A549 (cell line): ENCODE results near the gene CHST11. TPM values are rescaled to one million over a fixed set of nuclear protein-coding genes. Genes with fewer than 3 reads are reported as not detected.

Source experiments
- ATAC-seq, 2 experiments: fragments of 200-7000 bp in 1 of 2; fragments of >200 bp in 1 of 2; cut with Nextera tagmentation in 1 of 2; cut with Tn5 transposase in 1 of 2; 3 replicates each; pipeline versions ENCODE4 v1.8.0 to v1.9.1; 2018 to 2020; ENCODE audit warnings: mild to moderate bottlenecking in 1 of 2, moderate library complexity in 1 of 2
- CTCF ChIA-PET: fragments of 300-600 bp; sonication (Branson Sonifier 250); formaldehyde crosslinking; extraction: SDS; loops from one replicate; lab custom pipeline; 2021; ENCODE audit warnings: antibody characterized with exemption, inconsistent platforms; lab: Yijun Ruan, JAX
- POLR2A ChIA-PET: fragments of 350-600 bp; formaldehyde crosslinking; extraction: SDS; loops from one replicate; lab custom pipeline; 2021; ENCODE audit warnings: antibody characterized with exemption, inconsistent platforms; lab: Yijun Ruan, JAX
- DNase-seq, 2 experiments: peaks; one replicate each; pipeline versions ENCODE4 v3.0.0 to v3.0.0-alpha.2; 2011 to 2016; ENCODE audit warnings: low read depth in 1 of 2, low spot score in 1 of 2
- FAIRE-seq: peaks from 2 replicates; lab custom pipeline; 2011; peaks lifted over from hg19 to GRCh38; lab: Jason Lieb, UNC
- H3K27ac ChIP-seq, 2 experiments: fragments of >200 bp; sonication (Bioruptor Twin); formaldehyde crosslinking; 3 replicates each; pipeline ENCODE4 v1.5.1; 2016 to 2017
- H3K4me1 ChIP-seq: fragments of >200 bp; sonication (Bioruptor Twin); formaldehyde crosslinking; 3 replicates; pipeline ENCODE4 v1.6.1; 2016
- H3K4me2 ChIP-seq: fragments of >200 bp; sonication (Bioruptor Twin); formaldehyde crosslinking; 3 replicates; pipeline ENCODE4 v1.6.1; 2016
- H3K4me3 ChIP-seq: fragments of >200 bp; sonication (Bioruptor Twin); formaldehyde crosslinking; 3 replicates; pipeline ENCODE4 v1.5.1; 2016
- H3K9me3 ChIP-seq: fragments of >200 bp; sonication (Bioruptor Twin); formaldehyde crosslinking; 3 replicates; pipeline ENCODE4 v1.6.1; 2016
- ATOH8 ChIP-seq: fragments of 250-450 bp; sonication (Bioruptor Pico); IDR thresholded peaks from 2 replicates; pipeline ENCODE4 v1.5.0; 2020; ENCODE audit warnings: low read depth, mild to moderate bottlenecking, moderate library complexity
- BHLHE40 ChIP-seq: IDR thresholded peaks from 2 replicates; pipeline ENCODE4 v1.6.1; 2012; ENCODE audit warnings: low read depth, low read length, inconsistent platforms
- CHD2 ChIP-seq: fragments of 150-350 bp; IDR thresholded peaks from 2 replicates; pipeline ENCODE4 v1.6.1; 2014; ENCODE audit warnings: low read length; ENCODE audit not compliant: partially characterized antibody
- CHD4 ChIP-seq: fragments of 200-600 bp; sonication (generic); IDR thresholded peaks from 2 replicates; pipeline ENCODE4 v1.6.1; 2016; ENCODE audit warnings: antibody characterized with exemption, mild to moderate bottlenecking, borderline replicate concordance
- FOSB ChIP-seq: fragments of 250-450 bp; sonication (Bioruptor Pico); IDR thresholded peaks from 2 replicates; pipeline ENCODE4 v1.5.0; 2020; ENCODE audit warnings: mild to moderate bottlenecking, moderate library complexity
- FOXS1 ChIP-seq: fragments of 250-450 bp; sonication (Bioruptor Pico); IDR thresholded peaks from 2 replicates; pipeline ENCODE4 v1.5.0; 2020; ENCODE audit warnings: mild to moderate bottlenecking, moderate library complexity
- HOXA7 ChIP-seq: fragments of 250-450 bp; sonication (Bioruptor Pico); IDR thresholded peaks from 2 replicates; pipeline ENCODE4 v1.5.0; 2020; ENCODE audit warnings: mild to moderate bottlenecking, moderate library complexity
- HOXB13 ChIP-seq: fragments of 250-450 bp; sonication (Bioruptor Pico); IDR thresholded peaks from 2 replicates; pipeline ENCODE4 v1.5.0; 2020; ENCODE audit warnings: low read depth, mild to moderate bottlenecking, moderate library complexity
- MAFK ChIP-seq: fragments of 450-650 bp; IDR thresholded peaks from 2 replicates; pipeline ENCODE4 v1.6.1; 2014; ENCODE audit not compliant: partially characterized antibody
- MAZ ChIP-seq: fragments of 150-350 bp; IDR thresholded peaks from 2 replicates; pipeline ENCODE4 v1.6.1; 2014; ENCODE audit warnings: antibody characterized with exemption, low read depth, low read length, borderline replicate concordance
- PBX3 ChIP-seq: IDR thresholded peaks from 2 replicates; pipeline ENCODE4 v1.6.1; 2012
- POLR2AphosphoS2 ChIP-seq: conservative IDR thresholded peaks from 2 replicates; pipeline ENCODE4 v1.6.1; 2012; ENCODE audit warnings: low read length, improper control_type of control experiment, inconsistent platforms
- RCOR1 ChIP-seq: fragments of 150-350 bp; IDR thresholded peaks from 2 replicates; pipeline ENCODE4 v1.6.1; 2014; ENCODE audit warnings: antibody characterized with exemption, low read length, low read depth
- RFX5 ChIP-seq: fragments of 450-650 bp; IDR thresholded peaks from 2 replicates; pipeline ENCODE4 v1.7.1; 2014; ENCODE audit warnings: antibody characterized with exemption, mild to moderate bottlenecking, moderate library complexity
- RNF2 ChIP-seq: fragments of 200-600 bp; sonication (generic); IDR thresholded peaks from 2 replicates; pipeline ENCODE4 v1.6.1; 2016; ENCODE audit warnings: low read depth, mild to moderate bottlenecking, antibody characterized with exemption, moderate library complexity, borderline replicate concordance
- SMC3 ChIP-seq: fragments of >200 bp; sonication (Bioruptor Twin); formaldehyde crosslinking; IDR thresholded peaks from 3 replicates; pipeline ENCODE4 v1.6.1; 2018; ENCODE audit warnings: inconsistent platforms
- SREBF2 ChIP-seq: fragments of 450-650 bp; IDR thresholded peaks from 2 replicates; pipeline ENCODE4 v1.6.1; 2014; ENCODE audit warnings: mild to moderate bottlenecking, moderate library complexity
- TFCP2L1 ChIP-seq: fragments of 250-450 bp; sonication (Bioruptor Pico); IDR thresholded peaks from 2 replicates; pipeline ENCODE4 v1.5.0; 2021; ENCODE audit warnings: mild to moderate bottlenecking
- TP53 ChIP-seq: fragments of 250-450 bp; sonication (Bioruptor Pico); IDR thresholded peaks from 2 replicates; pipeline ENCODE4 v1.5.0; 2021; ENCODE audit warnings: mild to moderate bottlenecking, moderate library complexity
- USF2 ChIP-seq: fragments of 450-650 bp; IDR thresholded peaks from 2 replicates; pipeline ENCODE4 v1.6.1; 2014; ENCODE audit warnings: antibody characterized with exemption
- ZC3H11A ChIP-seq: fragments of 450-650 bp; IDR thresholded peaks from 2 replicates; pipeline ENCODE4 v1.6.1; 2014; ENCODE audit warnings: antibody characterized with exemption, mild to moderate bottlenecking
- ZNF302 ChIP-seq: fragments of 250-450 bp; sonication (Bioruptor Pico); IDR thresholded peaks from 2 replicates; pipeline ENCODE4 v1.9.0; 2021; ENCODE audit warnings: inconsistent platforms, mild to moderate bottlenecking, moderate library complexity
- ZSCAN20 ChIP-seq: fragments of 250-450 bp; sonication (Bioruptor Pico); IDR thresholded peaks from 2 replicates; pipeline ENCODE4 v1.8.0; 2022; ENCODE audit warnings: mild to moderate bottlenecking, moderate library complexity
- WGBS: methylation state at CpG from one replicate; pipeline ENCODE4 v1.1.6; 2017; ENCODE audit errors: missing lambda C conversion rate; 5-methylcytosine and 5-hydroxymethylcytosine counted together
- polyA plus RNA-seq, 4 experiments: library from polyadenylated mRNA; depleted of rRNA in 3 of 4; stranded (reverse); fragments of >200 nt; fragmentation: RNase III in 1 of 4; extraction: RNeasy Plus Mini Kit Qiagen cat#74134 plus additional on column Dnase treatment in 1 of 4; gene quantifications; 2 replicates in 3 of 4; 3 replicates in 1 of 4; pipeline ENCODE4 v1.2.3, GENCODE V29; 2011 to 2017
- TF ChIP-seq, protein P1 (sequence below): fragments of 200-600 bp; sonication (generic); IDR thresholded peaks from 2 replicates; pipeline ENCODE4 v1.6.1; 2016; ENCODE audit warnings: antibody characterized with exemption, mild to moderate bottlenecking, moderate library complexity
- TF ChIP-seq, protein P2 (sequence below): fragments of >200 bp; sonication (Bioruptor Twin); formaldehyde crosslinking; IDR thresholded peaks from 3 replicates; pipeline ENCODE4 v1.5.1; 2016

The CHST11 gene
- polyA plus RNA-seq, 2 of the 4 experiments (the other 2 are of a cell fraction) = 19.2 to 21.8 TPM

GRCh38 chr12:104466709-104467345, 10.1 kb downstream of the CHST11 start:
- H3K4me2 ChIP-seq = no peak overlapping the region
- H3K4me3 ChIP-seq = no peak overlapping the region
- ATAC-seq (no peak), DNase-seq (no peak), FAIRE-seq (no peak)
- 93% methylated on average over 2 of the region's 2 CpGs for WGBS
- TF ChIP-seq FOSB (CRISPR knock-in tag) (no peak), MAFK (peak; percentile 2)
- no peak overlapping the region for H3K27ac ChIP-seq
- H3K9me3 ChIP-seq = no peaks in the 10 kb centered on the region
- H3K4me1 ChIP-seq = peaks cover 14% of the 10 kb centered on the region
- POLR2A ChIA-PET = no interaction called here
- CTCF ChIA-PET = interaction anchor here (1.5 to 2.7 kb wide), 2 partner anchors 9 to 11 kb away, joined by 5 to 13 read pairs; partner anchors contain the start of gene CHST11

DNA sequence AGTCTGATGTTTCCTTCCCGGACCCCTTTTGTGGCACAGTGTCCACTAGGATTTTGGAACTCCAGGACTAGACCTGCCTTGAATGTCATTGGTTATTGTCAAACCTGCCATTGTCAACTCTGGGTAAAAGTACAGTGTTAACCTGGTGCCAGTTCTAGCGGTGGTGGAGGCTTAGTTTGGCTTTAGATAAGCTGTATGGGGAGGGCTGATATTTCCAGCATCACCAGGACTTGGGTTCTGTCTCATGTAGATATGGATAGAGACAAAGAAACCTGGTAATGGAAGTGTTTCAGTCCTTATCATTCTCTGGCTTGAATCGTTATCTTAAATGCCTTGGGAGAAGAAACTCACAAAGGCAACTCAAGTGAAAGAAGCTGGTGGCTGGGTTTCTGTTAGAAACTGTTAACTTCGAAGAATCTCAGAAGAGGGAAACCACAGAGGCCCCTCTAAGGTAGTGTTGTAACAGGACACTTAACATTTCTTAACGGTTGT, 10.6 kb downstream of the CHST11 start:
- no peaks in the 10 kb centered on the region for H3K9me3 ChIP-seq
- ATAC-seq (no peak), FAIRE-seq (no peak), DNase-seq (no peak)
- no peak overlapping the region for H3K4me3 ChIP-seq
- peaks cover 13% of the 10 kb centered on the region for H3K4me1 ChIP-seq
- CTCF ChIA-PET = interaction anchor here (1.5 to 2.7 kb wide), 2 partner anchors 10 kb away, joined by 5 to 13 read pairs; partner anchors contain the start of gene CHST11
- no peak overlapping the region for H3K4me2 ChIP-seq
- no peak overlapping the region for H3K27ac ChIP-seq
- POLR2A ChIA-PET = interaction anchor here (0.9 kb wide), 1 partner anchor 11 kb away, joined by 3 read pairs; the partner anchor contains the start of gene CHST11
- TF ChIP-seq TP53 (CRISPR knock-in tag) (no peak), CHD4 (no peak), USF2 (no peak), RNF2 (no peak), BHLHE40 (no peak), HOXA7 (CRISPR knock-in tag) (no peak), FOSB (CRISPR knock-in tag) (no peak), SMC3 (no peak), ATOH8 (CRISPR knock-in tag) (no peak), TFCP2L1 (no peak), FOXS1 (CRISPR knock-in tag) (no peak), PBX3 (no peak), ZC3H11A (no peak), RCOR1 (no peak), CHD2 (no peak)
- 79% methylated on average over 5 of the region's 5 CpGs for WGBS

DNA sequence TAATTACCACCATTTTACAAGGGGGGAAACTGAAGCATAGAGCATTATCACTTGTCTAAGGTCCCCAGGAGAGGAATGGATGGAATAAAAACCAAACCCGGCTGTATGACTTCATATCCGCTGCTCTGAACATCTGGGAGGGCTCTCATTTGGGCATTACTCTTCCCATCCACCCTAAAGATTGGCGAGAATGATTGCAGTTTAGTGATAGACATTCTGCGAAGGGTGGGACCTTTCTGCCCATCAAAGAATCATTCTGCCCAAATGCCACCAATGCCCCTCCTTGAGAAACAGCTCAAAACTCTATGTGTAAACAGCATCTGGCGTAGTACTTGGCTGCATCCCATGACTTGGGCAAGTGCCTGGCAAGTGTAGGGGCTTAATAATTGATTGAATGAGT, 11.6 kb downstream of the CHST11 start:
- no peak for DNase-seq
- no peak for FAIRE-seq
- Histone ChIP-seq H3K4me3 (no peak overlapping the region), H3K4me2 (no peak overlapping the region), H3K9me3 (no peaks in the 10 kb centered on the region), H3K4me1 (peaks cover 3% of the 10 kb centered on the region; the same call in 2 of the 3 replicates), H3K27ac (no peak overlapping the region)
- ChIA-PET POLR2A (interaction anchor here (0.9 kb wide), 1 partner anchor 12 kb away, joined by 3 read pairs; the partner anchor contains the start of gene CHST11), CTCF (interaction anchor here (1.2 to 1.5 kb wide), 2 partner anchors 9 to 86 kb away, joined by 3 to 5 read pairs; no protein-coding TSS in a partner anchor)
- ATAC-seq = no peak
- WGBS = 95% methylated on average over 5 of the region's 5 CpGs
- TF ChIP-seq TP53 (CRISPR knock-in tag) (no peak), RFX5 (no peak), ZNF302 (CRISPR knock-in tag) (no peak), POLR2AphosphoS2 (no peak), CHD4 (no peak), RNF2 (no peak), SREBF2 (no peak), MAZ (no peak), ZSCAN20 (CRISPR knock-in tag) (no peak), HOXB13 (CRISPR knock-in tag) (no peak)
- TF ChIP-seq, protein P1, sequence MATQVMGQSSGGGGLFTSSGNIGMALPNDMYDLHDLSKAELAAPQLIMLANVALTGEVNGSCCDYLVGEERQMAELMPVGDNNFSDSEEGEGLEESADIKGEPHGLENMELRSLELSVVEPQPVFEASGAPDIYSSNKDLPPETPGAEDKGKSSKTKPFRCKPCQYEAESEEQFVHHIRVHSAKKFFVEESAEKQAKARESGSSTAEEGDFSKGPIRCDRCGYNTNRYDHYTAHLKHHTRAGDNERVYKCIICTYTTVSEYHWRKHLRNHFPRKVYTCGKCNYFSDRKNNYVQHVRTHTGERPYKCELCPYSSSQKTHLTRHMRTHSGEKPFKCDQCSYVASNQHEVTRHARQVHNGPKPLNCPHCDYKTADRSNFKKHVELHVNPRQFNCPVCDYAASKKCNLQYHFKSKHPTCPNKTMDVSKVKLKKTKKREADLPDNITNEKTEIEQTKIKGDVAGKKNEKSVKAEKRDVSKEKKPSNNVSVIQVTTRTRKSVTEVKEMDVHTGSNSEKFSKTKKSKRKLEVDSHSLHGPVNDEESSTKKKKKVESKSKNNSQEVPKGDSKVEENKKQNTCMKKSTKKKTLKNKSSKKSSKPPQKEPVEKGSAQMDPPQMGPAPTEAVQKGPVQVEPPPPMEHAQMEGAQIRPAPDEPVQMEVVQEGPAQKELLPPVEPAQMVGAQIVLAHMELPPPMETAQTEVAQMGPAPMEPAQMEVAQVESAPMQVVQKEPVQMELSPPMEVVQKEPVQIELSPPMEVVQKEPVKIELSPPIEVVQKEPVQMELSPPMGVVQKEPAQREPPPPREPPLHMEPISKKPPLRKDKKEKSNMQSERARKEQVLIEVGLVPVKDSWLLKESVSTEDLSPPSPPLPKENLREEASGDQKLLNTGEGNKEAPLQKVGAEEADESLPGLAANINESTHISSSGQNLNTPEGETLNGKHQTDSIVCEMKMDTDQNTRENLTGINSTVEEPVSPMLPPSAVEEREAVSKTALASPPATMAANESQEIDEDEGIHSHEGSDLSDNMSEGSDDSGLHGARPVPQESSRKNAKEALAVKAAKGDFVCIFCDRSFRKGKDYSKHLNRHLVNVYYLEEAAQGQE = no peak
- TF ChIP-seq, protein P2, sequence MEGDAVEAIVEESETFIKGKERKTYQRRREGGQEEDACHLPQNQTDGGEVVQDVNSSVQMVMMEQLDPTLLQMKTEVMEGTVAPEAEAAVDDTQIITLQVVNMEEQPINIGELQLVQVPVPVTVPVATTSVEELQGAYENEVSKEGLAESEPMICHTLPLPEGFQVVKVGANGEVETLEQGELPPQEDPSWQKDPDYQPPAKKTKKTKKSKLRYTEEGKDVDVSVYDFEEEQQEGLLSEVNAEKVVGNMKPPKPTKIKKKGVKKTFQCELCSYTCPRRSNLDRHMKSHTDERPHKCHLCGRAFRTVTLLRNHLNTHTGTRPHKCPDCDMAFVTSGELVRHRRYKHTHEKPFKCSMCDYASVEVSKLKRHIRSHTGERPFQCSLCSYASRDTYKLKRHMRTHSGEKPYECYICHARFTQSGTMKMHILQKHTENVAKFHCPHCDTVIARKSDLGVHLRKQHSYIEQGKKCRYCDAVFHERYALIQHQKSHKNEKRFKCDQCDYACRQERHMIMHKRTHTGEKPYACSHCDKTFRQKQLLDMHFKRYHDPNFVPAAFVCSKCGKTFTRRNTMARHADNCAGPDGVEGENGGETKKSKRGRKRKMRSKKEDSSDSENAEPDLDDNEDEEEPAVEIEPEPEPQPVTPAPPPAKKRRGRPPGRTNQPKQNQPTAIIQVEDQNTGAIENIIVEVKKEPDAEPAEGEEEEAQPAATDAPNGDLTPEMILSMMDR = no peak
